DND-41 (cell line): ENCODE data around the gene SPEM2.

Experiments used
- EZH2 ChIP-seq: IDR thresholded peaks from 3 replicates; pipeline ENCODE4 v1.6.1; 2012; ENCODE audit warnings: borderline replicate concordance, low read depth, mild to moderate bottlenecking, moderate library complexity, low read length, inconsistent platforms; ENCODE audit not compliant: severe bottlenecking
- TF ChIP-seq, protein P1 (sequence below): IDR thresholded peaks from 2 replicates; pipeline ENCODE4 v1.5.1; 2012; ENCODE audit warnings: borderline replicate concordance, low read length, moderate library complexity, mild to moderate bottlenecking; ENCODE audit not compliant: poor library complexity, severe bottlenecking; ENCODE audit errors: extremely low read depth

DNA sequence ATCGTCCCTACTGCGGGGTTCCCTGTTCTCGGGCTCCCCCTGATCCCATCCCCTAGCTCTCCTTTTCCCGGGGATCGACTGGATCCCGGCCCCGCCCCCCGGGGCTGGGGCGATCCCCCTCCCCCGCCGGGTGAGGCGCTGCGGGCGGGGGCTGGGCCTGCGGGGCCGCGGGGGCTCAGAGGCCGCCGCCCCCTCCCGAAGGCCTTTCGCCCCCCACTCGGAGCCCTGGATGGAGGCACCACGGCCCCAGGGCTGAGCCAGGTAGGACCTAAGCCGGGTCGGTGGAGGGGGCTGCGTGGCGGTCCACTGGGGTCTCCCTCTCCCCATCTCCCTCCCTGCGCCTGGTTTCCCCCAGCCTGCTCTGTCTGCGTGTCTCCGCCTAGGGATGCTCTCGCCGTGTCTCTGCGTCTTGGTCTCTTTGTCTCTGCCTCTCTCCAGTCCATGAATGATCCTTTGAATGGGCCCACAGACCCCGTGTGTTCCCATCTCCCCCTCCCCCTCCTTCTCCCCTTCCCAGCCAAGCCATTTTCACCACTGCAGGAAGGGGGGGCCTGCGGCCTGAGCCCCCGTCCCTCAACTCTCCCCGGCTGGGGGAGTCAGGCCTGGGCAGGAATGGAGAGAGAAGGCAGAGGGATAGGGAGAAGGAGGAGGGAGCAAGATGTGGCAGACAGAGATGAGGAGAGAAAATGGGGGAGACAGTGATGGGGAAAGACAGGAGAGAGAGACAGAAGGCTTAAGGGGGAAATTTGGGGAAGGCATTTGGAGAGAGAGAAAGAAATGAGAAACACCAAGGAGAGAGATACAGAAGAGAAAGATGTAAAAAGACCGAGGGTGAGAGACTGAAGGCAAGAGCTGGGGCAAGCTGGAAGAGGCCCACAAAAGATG lies 19.8 kb upstream of the SPEM2 start:
- TF ChIP-seq, protein P1, sequence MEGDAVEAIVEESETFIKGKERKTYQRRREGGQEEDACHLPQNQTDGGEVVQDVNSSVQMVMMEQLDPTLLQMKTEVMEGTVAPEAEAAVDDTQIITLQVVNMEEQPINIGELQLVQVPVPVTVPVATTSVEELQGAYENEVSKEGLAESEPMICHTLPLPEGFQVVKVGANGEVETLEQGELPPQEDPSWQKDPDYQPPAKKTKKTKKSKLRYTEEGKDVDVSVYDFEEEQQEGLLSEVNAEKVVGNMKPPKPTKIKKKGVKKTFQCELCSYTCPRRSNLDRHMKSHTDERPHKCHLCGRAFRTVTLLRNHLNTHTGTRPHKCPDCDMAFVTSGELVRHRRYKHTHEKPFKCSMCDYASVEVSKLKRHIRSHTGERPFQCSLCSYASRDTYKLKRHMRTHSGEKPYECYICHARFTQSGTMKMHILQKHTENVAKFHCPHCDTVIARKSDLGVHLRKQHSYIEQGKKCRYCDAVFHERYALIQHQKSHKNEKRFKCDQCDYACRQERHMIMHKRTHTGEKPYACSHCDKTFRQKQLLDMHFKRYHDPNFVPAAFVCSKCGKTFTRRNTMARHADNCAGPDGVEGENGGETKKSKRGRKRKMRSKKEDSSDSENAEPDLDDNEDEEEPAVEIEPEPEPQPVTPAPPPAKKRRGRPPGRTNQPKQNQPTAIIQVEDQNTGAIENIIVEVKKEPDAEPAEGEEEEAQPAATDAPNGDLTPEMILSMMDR: no peak
- no peak for TF ChIP-seq EZH2
